HG03469 (cell line): ENCODE measurements around the gene NIN.
"Not testable (repeated sequence)": the region's sequence is repeated elsewhere in the genome, so short reads cannot be mapped to it uniquely, and the experiment has no call there.

Experiments used
- ATAC-seq: cut with Tn5 transposase; IDR thresholded peaks from one replicate; pipeline ENCODE4 v1.9.1; 2021; ENCODE audit warnings: mild to moderate bottlenecking, moderate library complexity, moderate number of reproducible peaks; ENCODE audit not compliant: unreplicated experiment

The NIN gene

DNA sequence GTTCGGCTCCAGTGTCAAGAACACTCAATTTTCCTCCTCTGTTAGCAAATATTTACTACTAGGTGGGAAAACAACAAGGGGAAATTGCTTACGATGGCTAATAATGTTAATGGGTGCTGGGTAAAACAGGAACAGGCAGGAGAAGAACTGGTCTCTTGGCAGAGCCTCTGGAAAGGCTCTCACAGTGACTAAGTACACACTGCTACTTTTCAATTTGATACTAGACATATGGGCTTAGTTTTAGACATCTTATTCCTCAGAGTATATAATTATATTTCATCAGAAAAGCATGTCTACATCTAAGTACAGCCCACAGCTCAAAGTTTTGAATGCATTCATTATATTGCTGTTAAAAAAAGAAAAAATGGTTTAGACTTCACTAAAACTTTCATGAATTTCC lies 97.5 kb downstream of the NIN start:
- no peak for ATAC-seq

DNA sequence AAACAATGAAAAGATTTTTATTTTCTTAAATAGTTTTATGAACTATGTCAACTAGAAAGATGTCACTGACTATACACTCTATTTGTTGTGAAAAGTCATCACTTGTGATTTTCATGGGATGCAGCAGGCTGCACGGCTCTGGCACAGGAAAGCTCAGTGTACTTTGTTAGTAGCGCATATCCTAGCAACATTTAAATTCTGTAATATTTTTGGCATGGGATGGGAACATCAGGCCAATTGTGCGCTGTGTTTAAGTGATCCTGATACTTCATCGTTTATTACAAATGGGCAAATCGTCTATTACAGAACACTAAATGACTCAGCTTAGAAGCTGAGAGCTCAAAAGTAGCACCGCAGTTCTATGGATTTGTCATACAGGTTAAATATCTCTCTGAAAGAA lies 102.1 kb downstream of the NIN start:
- ATAC-seq: no peak

DNA sequence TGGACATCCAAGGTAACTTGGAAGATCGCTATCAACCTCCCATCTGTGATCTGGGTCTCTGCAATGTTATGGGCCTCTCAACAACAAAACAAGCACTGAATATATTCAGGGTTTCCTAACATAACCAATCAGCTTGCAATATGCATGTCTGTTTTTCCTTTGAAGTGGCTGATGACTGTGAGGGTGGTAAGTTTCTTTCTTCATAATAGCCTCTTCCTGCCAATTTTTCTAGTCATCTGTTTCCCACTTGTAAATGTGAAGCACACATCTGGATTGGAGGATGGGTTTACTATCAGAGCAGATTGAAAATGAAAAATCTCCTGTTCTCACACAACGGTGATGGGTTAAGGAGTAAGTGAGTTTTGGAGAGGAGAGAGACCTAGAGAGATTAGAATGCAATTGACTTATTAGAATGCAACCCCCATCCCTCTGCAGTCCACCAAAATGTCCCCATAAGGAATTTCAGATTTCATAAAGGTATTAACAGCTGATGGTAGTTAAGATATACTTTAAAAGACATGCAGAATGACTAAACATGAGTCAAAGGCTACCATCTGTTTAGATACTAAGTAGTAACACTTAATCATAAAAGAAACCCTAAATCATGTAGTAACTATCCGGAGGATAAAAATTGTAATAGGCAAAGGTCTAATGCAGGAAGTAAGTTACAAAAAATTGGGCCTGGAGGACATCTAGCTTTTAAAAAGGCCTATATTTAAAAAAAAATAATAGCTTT lies 104.4 kb downstream of the NIN start:
- ATAC-seq: no peak

DNA sequence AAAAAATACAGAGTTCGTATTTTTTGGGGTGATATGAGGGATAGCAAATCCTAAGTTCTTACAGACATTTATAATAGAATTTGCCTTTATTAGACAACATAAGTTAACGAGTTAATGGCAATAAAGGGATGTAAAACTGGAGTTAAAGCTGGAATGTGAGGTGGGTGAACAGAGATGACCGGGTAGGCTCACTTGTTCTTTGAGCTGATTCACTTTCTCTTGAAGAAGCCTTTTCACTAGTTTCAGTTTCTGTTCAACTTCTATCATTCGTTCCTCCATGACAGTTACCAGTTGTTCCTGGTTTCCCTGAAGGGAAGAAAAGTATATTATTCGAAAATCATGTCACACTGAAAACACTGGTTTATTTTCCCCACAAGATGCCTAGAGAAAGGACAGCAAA lies 105.2 kb downstream of the NIN start:
- ATAC-seq: no peak

- no peak for ATAC-seq
These were observed 110.8 kb downstream of the NIN start for GRCh38 chr14:50719911-50720759.

GRCh38 chr14:50718949-50719348 lies 112.0 kb downstream of the NIN start:
- no peak for ATAC-seq

GRCh38 chr14:50717811-50718210 lies 113.2 kb downstream of the NIN start:
- ATAC-seq: no peak

GRCh38 chr14:50714450-50715073 lies 116.4 kb downstream of the NIN start:
- ATAC-seq: no peak

- no peak for ATAC-seq
These were observed 119.9 kb downstream of the NIN start for GRCh38 chr14:50711043-50711442.

- no peak for ATAC-seq
These were observed 125.9 kb downstream of the NIN start for GRCh38 chr14:50705026-50705593.

- ATAC-seq: no peak
These were observed 126.4 kb downstream of the NIN start for GRCh38 chr14:50704454-50705010.

- no peak for ATAC-seq
These were observed 133.2 kb downstream of the NIN start for GRCh38 chr14:50697659-50698290.

DNA sequence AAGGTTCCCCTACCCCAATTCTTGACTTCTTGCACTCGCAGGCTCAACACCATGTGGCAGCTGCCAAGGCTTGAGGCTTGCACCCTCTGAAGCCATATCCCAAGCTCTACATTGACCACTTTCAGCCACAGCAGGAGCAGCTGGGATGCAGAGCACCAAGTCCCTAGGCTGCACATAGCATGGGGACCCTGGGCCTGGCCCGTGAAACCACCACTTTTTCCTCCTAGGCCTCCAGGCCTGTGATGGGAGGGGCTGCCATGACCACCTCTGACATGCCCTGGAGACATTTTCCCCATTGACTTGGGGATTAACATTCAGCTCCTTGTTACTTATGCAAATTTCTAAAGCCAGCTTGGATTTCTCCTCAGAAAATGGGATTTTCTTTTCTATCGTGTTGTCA lies 136.7 kb downstream of the NIN start:
- ATAC-seq: not testable (repeated sequence)

GRCh38 chr14:50688875-50689274 lies 142.1 kb downstream of the NIN start:
- no peak for ATAC-seq

- no peak for ATAC-seq
These were observed 151.3 kb downstream of the NIN start for GRCh38 chr14:50679674-50680073.

DNA sequence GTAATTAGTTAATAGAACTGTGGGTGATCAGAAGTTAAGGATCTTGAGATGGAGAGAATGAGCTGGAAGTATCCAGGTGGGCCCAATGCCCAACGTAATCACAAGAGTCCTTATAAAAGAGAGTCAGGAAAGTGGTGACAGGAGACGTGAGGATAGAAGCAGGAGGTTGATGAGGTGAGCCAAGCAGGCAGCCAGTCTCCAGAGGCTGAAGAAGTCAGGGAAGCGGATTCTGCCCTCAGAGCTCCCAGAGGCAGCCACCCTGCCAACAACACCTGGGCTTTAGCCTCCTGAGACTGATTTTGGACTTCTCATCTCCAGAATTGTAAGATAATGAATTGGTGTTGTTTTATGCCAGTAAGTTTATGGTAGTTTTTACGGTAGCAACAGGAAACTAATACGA lies 152.8 kb downstream of the NIN start:
- ATAC-seq: no peak

- ATAC-seq: no peak
These were observed 153.4 kb downstream of the NIN start for GRCh38 chr14:50677527-50678063.

- ATAC-seq: no peak
These were observed 154.0 kb downstream of the NIN start for GRCh38 chr14:50676814-50677516.

GRCh38 chr14:50675597-50675996 lies 155.4 kb downstream of the NIN start:
- no peak for ATAC-seq

DNA sequence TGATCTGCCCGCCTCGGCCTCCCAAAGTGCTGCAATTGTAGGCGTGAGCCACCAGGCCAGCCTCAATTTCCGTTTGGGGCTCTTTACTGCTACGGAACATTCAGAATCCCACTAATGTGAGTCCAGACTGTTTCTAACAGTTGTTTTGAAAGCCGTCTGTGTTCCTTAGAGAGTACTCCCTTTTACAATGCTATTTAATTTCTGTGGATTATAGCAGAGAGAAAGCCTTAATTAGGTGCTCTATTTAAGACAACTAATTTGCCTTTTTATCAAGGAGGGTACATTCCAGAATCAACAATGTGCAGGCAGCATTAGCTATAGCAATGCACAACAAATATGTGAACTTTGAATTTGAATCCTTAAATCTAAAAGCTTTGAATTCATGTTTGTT lies 160.1 kb downstream of the NIN start:
- no peak for ATAC-seq
